Measurements from ENCODE around the gene KIF26B. TPM values are rescaled to one million over a fixed set of nuclear protein-coding genes. Genes with fewer than 3 reads are reported as not detected.

The KIF26B gene
- total and polyA plus RNA-seq, 10 of the 15 experiments (the other 5 are each of a cell fraction or from before 2014, with no cell fraction given): 0.35 to 11.6 (median 2.2) TPM

DNA sequence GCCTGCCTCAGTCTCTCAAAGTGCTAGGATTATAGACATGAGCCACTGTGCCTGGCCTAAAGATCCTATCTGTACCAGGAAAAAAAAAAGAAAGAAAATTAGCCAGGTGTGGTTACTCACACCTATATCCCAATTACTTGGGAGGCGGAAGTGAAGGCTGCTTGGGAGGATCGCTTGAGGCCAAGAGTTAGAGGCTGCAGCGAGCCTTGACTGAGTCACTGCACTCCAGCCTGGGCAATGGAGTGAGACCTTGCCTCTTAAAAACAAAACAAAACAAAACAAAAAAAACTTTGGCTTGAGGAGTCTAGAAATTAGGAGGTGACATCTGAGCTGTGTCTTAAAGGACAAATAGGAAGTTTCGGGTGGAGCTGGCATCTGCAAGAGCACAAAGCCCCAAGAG, 38.7 kb upstream of the KIF26B start:
- Histone ChIP-seq H3K79me2 (ENCODE audit: control insufficient read depth, insufficient read depth, low read length) (no peaks in the 10 kb centered on the region), H3K4me1 (ENCODE audit: control insufficient read depth, insufficient read depth, low read length) (no peaks in the 10 kb centered on the region), H3K36me3 (ENCODE audit: control insufficient read depth in 2 of 2, insufficient read depth in 2 of 2, low read length in 1 of 2) (no peaks in the 10 kb centered on the region), H3K27me3 (replicated peaks in 1 of 2; ENCODE audit: control insufficient read depth in 2 of 2, insufficient read depth in 2 of 2, low read length in 1 of 2) (no peaks in the 10 kb centered on the region), H4K20me1 (ENCODE audit: control insufficient read depth, insufficient read depth) (no peaks in the 10 kb centered on the region), H3K4me3 (no peak overlapping the region), H3K9ac (ENCODE audit: control insufficient read depth, insufficient read depth, low read length) (no peak overlapping the region), H3K4me2 (ENCODE audit: control insufficient read depth, insufficient read depth) (no peak overlapping the region), H2AFZ (ENCODE audit: control insufficient read depth, low read depth, low read length) (no peak overlapping the region), H3K9me3 (replicated peaks; ENCODE audit: control insufficient read depth, insufficient read depth, low read length) (no peaks in the 10 kb centered on the region), H3K27ac (ENCODE audit: control insufficient read depth, insufficient read depth) (no peak overlapping the region)
- DNase-seq (ENCODE audit: low read depth, low spot score) (no peak), ATAC-seq (no peak), FAIRE-seq (no peak)
- intact Hi-C loops (cut with micrococcal nuclease; ENCODE audit: unreplicated experiment) (no loop called here), in situ Hi-C loops (cut with MboI) (no loop called here)
- no peak for TF ChIP-seq KAT2A (conservative IDR thresholded peaks at IDR 0.05; ENCODE audit: control insufficient read depth, low read depth, low read length)
- no peak for TF ChIP-seq POLR2AphosphoS5 (IDR thresholded peaks at IDR 0.05; ENCODE audit: low read length)
- TF ChIP-seq YY1 (IDR thresholded peaks at IDR 0.05; ENCODE audit: low read depth, low read length): no peak
- no peak for TF ChIP-seq SREBF1 (IDR thresholded peaks at IDR 0.05; ENCODE audit: low read length)
- TF ChIP-seq ETV6 (conservative IDR thresholded peaks at IDR 0.05 in 1 of 2, IDR thresholded peaks at IDR 0.05 in 1 of 2; ENCODE audit: borderline replicate concordance in 1 of 2, low read depth in 1 of 2): no peak
- TF ChIP-seq, protein P1, sequence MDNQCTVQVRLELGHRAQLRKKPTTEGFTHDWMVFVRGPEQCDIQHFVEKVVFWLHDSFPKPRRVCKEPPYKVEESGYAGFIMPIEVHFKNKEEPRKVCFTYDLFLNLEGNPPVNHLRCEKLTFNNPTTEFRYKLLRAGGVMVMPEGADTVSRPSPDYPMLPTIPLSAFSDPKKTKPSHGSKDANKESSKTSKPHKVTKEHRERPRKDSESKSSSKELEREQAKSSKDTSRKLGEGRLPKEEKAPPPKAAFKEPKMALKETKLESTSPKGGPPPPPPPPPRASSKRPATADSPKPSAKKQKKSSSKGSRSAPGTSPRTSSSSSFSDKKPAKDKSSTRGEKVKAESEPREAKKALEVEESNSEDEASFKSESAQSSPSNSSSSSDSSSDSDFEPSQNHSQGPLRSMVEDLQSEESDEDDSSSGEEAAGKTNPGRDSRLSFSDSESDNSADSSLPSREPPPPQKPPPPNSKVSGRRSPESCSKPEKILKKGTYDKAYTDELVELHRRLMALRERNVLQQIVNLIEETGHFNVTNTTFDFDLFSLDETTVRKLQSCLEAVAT (IDR thresholded peaks at IDR 0.05): no peak
- TF ChIP-seq CHD4 (IDR thresholded peaks at IDR 0.05): no peak
- TF ChIP-seq RUNX3 (IDR thresholded peaks at IDR 0.05; ENCODE audit: low read length): no peak
- TF ChIP-seq, protein P2, sequence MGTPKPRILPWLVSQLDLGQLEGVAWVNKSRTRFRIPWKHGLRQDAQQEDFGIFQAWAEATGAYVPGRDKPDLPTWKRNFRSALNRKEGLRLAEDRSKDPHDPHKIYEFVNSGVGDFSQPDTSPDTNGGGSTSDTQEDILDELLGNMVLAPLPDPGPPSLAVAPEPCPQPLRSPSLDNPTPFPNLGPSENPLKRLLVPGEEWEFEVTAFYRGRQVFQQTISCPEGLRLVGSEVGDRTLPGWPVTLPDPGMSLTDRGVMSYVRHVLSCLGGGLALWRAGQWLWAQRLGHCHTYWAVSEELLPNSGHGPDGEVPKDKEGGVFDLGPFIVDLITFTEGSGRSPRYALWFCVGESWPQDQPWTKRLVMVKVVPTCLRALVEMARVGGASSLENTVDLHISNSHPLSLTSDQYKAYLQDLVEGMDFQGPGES (IDR thresholded peaks at IDR 0.05): no peak
- no peak for TF ChIP-seq EZH2 (IDR thresholded peaks at IDR 0.05; ENCODE audit: borderline replicate concordance, control insufficient read depth, low read depth, low read length)
- 71% methylated on average over 4 of the region's 4 CpGs for WGBS (ENCODE audit: insufficient coverage, insufficient replicate concordance, low lambda C conversion rate, missing lambda C conversion rate)
- POLR2A ChIA-PET: interaction anchor here (0.6 kb wide), 1 partner anchor 164 kb away, joined by 3 read pairs; no protein-coding TSS in a partner anchor
- no TSS peak for BruUV-seq (replicated peaks)
- SMC1A ChIA-PET (ENCODE audit: uncharacterized antibody, unreplicated experiment): no interaction called here
- RAD21 ChIA-PET (ENCODE audit: unreplicated experiment): no interaction called here
- CTCF ChIA-PET: interaction anchor here (0.9 kb wide), 1 partner anchor 36 kb away, joined by 4 read pairs; no protein-coding TSS in a partner anchor
